GM12878 (cell line): Measurements from ENCODE around the gene KATNA1. TPM values are rescaled to one million over a fixed set of nuclear protein-coding genes. Genes with fewer than 3 reads are reported as not detected.
A peak's percentile ranks its signal among the peaks of the same experiment; 100 is the strongest.

Experiments
- ATAC-seq: fragments of 200-7000 bp; cut with Tn5 transposase; 3 replicates; pipeline ENCODE4 v1.9.1; 2020; ENCODE audit warnings: mild to moderate bottlenecking, moderate library complexity
- BruUV-seq: library from RNA; stranded (reverse); fragments of 400-500 nt; replicated peaks from 2 replicates; lab custom pipeline; 2021; lab: Mats Ljungman, UMichigan
- CTCF ChIA-PET: fragments of 300-600 bp; sonication (Branson Sonifier 250); formaldehyde crosslinking; extraction: SDS; loops from one replicate; lab custom pipeline; 2021; ENCODE audit warnings: inconsistent platforms; lab: Yijun Ruan, JAX
- POLR2A ChIA-PET: fragments of 350-600 bp; formaldehyde crosslinking; extraction: SDS; loops from one replicate; lab custom pipeline; 2021; ENCODE audit warnings: inconsistent platforms; lab: Charles Lee
- RAD21 ChIA-PET: fragments of 300-600 bp; sonication (Branson Sonifier 250); formaldehyde crosslinking; loops from one replicate; lab custom pipeline; 2023; ENCODE audit warnings: antibody characterized with exemption; ENCODE audit not compliant: unreplicated experiment; lab: Charles Lee
- SMC1A ChIA-PET: fragments of 300-600 bp; sonication (Branson Sonifier 250); formaldehyde crosslinking; loops from one replicate; lab custom pipeline; 2023; ENCODE audit not compliant: unreplicated experiment, uncharacterized antibody; lab: Charles Lee
- DNase-seq: peaks from one replicate; pipeline ENCODE4 v3.0.0-alpha.2; 2011; ENCODE audit warnings: low read depth, low spot score
- FAIRE-seq: peaks from 3 replicates; lab custom pipeline; 2011; peaks lifted over from hg19 to GRCh38; lab: Jason Lieb, UNC
- H2AFZ ChIP-seq: 2 replicates; pipeline ENCODE4 v1.6.0; 2011; ENCODE audit warnings: low read depth, low read length, control low read depth; ENCODE audit not compliant: control insufficient read depth
- H3K27ac ChIP-seq: 2 replicates; pipeline ENCODE4 v1.5.1; 2011; ENCODE audit warnings: control low read depth; ENCODE audit not compliant: control insufficient read depth, insufficient read depth
- H3K27me3 ChIP-seq, 2 experiments: replicated peaks in 1 of 2; 2 replicates each; pipeline versions ENCODE4 v1.6.0 to v1.6.1; 2011; ENCODE audit warnings: low read length in 1 of 2; ENCODE audit not compliant: control insufficient read depth in 2 of 2, insufficient read depth in 2 of 2
- H3K36me3 ChIP-seq, 2 experiments: 2 replicates each; pipeline ENCODE4 v1.5.1; 2011; ENCODE audit warnings: low read length in 1 of 2; ENCODE audit not compliant: control insufficient read depth in 2 of 2, insufficient read depth in 2 of 2
- H3K4me1 ChIP-seq: 2 replicates; pipeline ENCODE4 v1.6.1; 2011; ENCODE audit warnings: mild to moderate bottlenecking, low read length, moderate library complexity, mixed read lengths; ENCODE audit not compliant: control insufficient read depth, insufficient read depth
- H3K4me2 ChIP-seq: 2 replicates; pipeline ENCODE4 v1.6.0; 2011; ENCODE audit warnings: control low read depth; ENCODE audit not compliant: control insufficient read depth, insufficient read depth
- H3K4me3 ChIP-seq: fragments of 200-600 bp; sonication (generic); 2 replicates; pipeline ENCODE4 v1.5.1; 2016
- H3K79me2 ChIP-seq: 2 replicates; pipeline ENCODE4 v1.6.0; 2011; ENCODE audit warnings: low read length; ENCODE audit not compliant: control insufficient read depth, insufficient read depth
- H3K9ac ChIP-seq: 2 replicates; pipeline ENCODE4 v1.8.0; 2011; ENCODE audit warnings: low read length, control low read depth, mixed read lengths; ENCODE audit not compliant: control insufficient read depth, insufficient read depth
- H3K9me3 ChIP-seq: replicated peaks from 3 replicates; pipeline ENCODE4 v1.5.1; 2011; ENCODE audit warnings: mild to moderate bottlenecking, low read length; ENCODE audit not compliant: control insufficient read depth, insufficient read depth
- H4K20me1 ChIP-seq: 2 replicates; pipeline ENCODE4 v1.6.0; 2011; ENCODE audit not compliant: control insufficient read depth, insufficient read depth
- BHLHE40 ChIP-seq, 2 experiments: fragments of 450-650 bp in 1 of 2; IDR thresholded peaks; 2 replicates each; pipeline ENCODE4 v1.6.1; 2011 to 2017; ENCODE audit warnings: low read depth in 2 of 2, borderline replicate concordance in 1 of 2, improper control_type of control experiment in 1 of 2, low read length in 1 of 2, mild to moderate bottlenecking in 1 of 2
- CTCF ChIP-seq, 3 experiments: IDR thresholded peaks in 2 of 3; conservative IDR thresholded peaks in 1 of 3; 2 replicates each; pipeline ENCODE4 v1.5.1; 2011; ENCODE audit warnings: low read depth in 3 of 3, low read length in 3 of 3, mild to moderate bottlenecking in 3 of 3, control low read depth in 2 of 3, moderate library complexity in 2 of 3, inconsistent platforms in 1 of 3, mixed read lengths in 1 of 3; ENCODE audit not compliant: control insufficient read depth in 2 of 3, insufficient read depth in 1 of 3; ENCODE audit errors: extremely low read depth in 1 of 3
- ETV6 ChIP-seq, 2 experiments: fragments of 450-650 bp in 1 of 2; IDR thresholded peaks in 1 of 2; conservative IDR thresholded peaks in 1 of 2; 2 replicates each; pipeline ENCODE4 v1.6.1; 2014; ENCODE audit warnings: antibody characterized with exemption in 1 of 2, borderline replicate concordance in 1 of 2, low read depth in 1 of 2, mild to moderate bottlenecking in 1 of 2, moderate library complexity in 1 of 2
- HCFC1 ChIP-seq: fragments of 150-350 bp; IDR thresholded peaks from 2 replicates; pipeline ENCODE4 v1.6.1; 2014; ENCODE audit warnings: low read length
- PAX5 ChIP-seq: IDR thresholded peaks from 2 replicates; pipeline ENCODE4 v1.6.1; 2011; ENCODE audit warnings: low read depth, low read length, borderline replicate concordance
- PAX8 ChIP-seq: fragments of 450-650 bp; IDR thresholded peaks from 2 replicates; pipeline ENCODE4 v1.6.1; 2017; ENCODE audit warnings: mild to moderate bottlenecking, moderate library complexity
- PBX3 ChIP-seq: IDR thresholded peaks from 2 replicates; pipeline ENCODE4 v1.6.1; 2011; ENCODE audit warnings: mild to moderate bottlenecking, low read depth, low read length, moderate library complexity; ENCODE audit not compliant: insufficient replicate concordance
- PKNOX1 ChIP-seq: fragments of 450-650 bp; IDR thresholded peaks from 2 replicates; pipeline ENCODE4 v1.6.1; 2016; ENCODE audit warnings: mild to moderate bottlenecking
- RAD51 ChIP-seq: fragments of 450-650 bp; IDR thresholded peaks from 2 replicates; pipeline ENCODE4 v1.6.1; 2016; ENCODE audit warnings: moderate library complexity, mild to moderate bottlenecking, inconsistent platforms
- RELA ChIP-seq: fragments of 450-650 bp; IDR thresholded peaks from 2 replicates; pipeline ENCODE4 v1.8.0; 2014; ENCODE audit warnings: borderline replicate concordance; ENCODE audit not compliant: partially characterized antibody
- SPI1 ChIP-seq: IDR thresholded peaks from 2 replicates; pipeline ENCODE4 v1.6.1; 2011; ENCODE audit warnings: low read depth, mild to moderate bottlenecking, low read length, moderate library complexity, borderline replicate concordance; ENCODE audit not compliant: insufficient read depth
- SUPT20H ChIP-seq: IDR thresholded peaks from 2 replicates; pipeline ENCODE4 v1.6.1; 2011; ENCODE audit warnings: low read depth, mild to moderate bottlenecking, low read length, moderate library complexity, borderline replicate concordance; ENCODE audit not compliant: control insufficient read depth
- SUZ12 ChIP-seq: fragments of 200-600 bp; sonication (generic); IDR thresholded peaks from one replicate; pipeline ENCODE4 v1.6.1; 2018; ENCODE audit warnings: antibody characterized with exemption, mild to moderate bottlenecking; ENCODE audit not compliant: unreplicated experiment
- TCF3 ChIP-seq: IDR thresholded peaks from 2 replicates; pipeline ENCODE4 v1.6.1; 2012; ENCODE audit warnings: low read depth, mild to moderate bottlenecking, low read length, borderline replicate concordance; ENCODE audit not compliant: insufficient read depth
- in situ Hi-C: fragments of 300-500 bp; cut with MboI; formaldehyde crosslinking; loops from 9 replicates; pipeline ENCODE4 v1.14.3; 2018; ENCODE audit warnings: mixed read lengths
- intact Hi-C: fragments of 100-400 bp; cut with micrococcal nuclease; formaldehyde crosslinking; loops from one replicate; pipeline ENCODE4 v1.14.2; 2022; ENCODE audit not compliant: unreplicated experiment
- polyA plus RNA-seq, 11 experiments: library from polyadenylated mRNA; depleted of rRNA in 4 of 11; unstranded in 6 of 11; stranded (reverse) in 5 of 11; fragments of >200 nt; fragmentation: Nextera tagmentation in 4 of 11; fragmentation: Illumina TruSeq in 1 of 11; extraction: Ambion mirVana in 4 of 11; extraction: Trizol in 1 of 11; gene quantifications; 1 replicate in 1 of 11; 2 replicates in 10 of 11; pipeline versions ENCODE4 v1.2.1 to v1.2.3, GENCODE V29; 2011 to 2016; ENCODE audit warnings: inconsistent platforms in 2 of 11, missing spikeins in 2 of 11, low read depth in 1 of 11
- total RNA-seq, 4 experiments: library from RNA; depleted of rRNA in 3 of 4; stranded (reverse); fragments of >200 nt in 3 of 4; fragmentation: Illumina TruSeq in 1 of 4; extraction: Trizol in 1 of 4; gene quantifications; 2 replicates each; pipeline versions ENCODE4 v1.2.1 to v1.2.3, GENCODE V29; 2013 to 2021

KATNA1 gene
- total and polyA plus RNA-seq, 10 of the 15 experiments (the other 5 are each of a cell fraction or from before 2014, with no cell fraction given), result 15.4 to 35.3 (median 25.1) TPM

- TF ChIP-seq CTCF (IDR thresholded peaks at IDR 0.05 in 2 of 3, conservative IDR thresholded peaks at IDR 0.05 in 1 of 3; ENCODE audit: control insufficient read depth in 2 of 3, extremely low read depth in 1 of 3, insufficient read depth in 1 of 3, low read depth in 3 of 3, low read length in 3 of 3), result 0 out of 6 replicates have a peak, but pooled peaks of 2 of the 3 experiments have one; percentile 8 to 9
- TF ChIP-seq RAD51, result peak; percentile 55; the same call in 1 of the 2 replicates
- TF ChIP-seq, all 136 proteins: peak for 10
These were observed 19.5 kb downstream of the KATNA1 start (continued) for GRCh38 chr6:149628875-149629510.

GRCh38 chr6:149627672-149628071, 20.8 kb downstream of the KATNA1 start:
- peaks cover 0 to 18% of the 10 kb centered on the region in 2 experiments; a peak in 1 of 4 replicates for H3K36me3 ChIP-seq
- ChIA-PET RAD21 (no interaction called here), SMC1A (interaction anchor here (1.9 kb wide), 1 partner anchor 15 kb away, joined by 4 read pairs; no protein-coding TSS in a partner anchor), CTCF (no interaction called here), POLR2A (interaction anchor here (0.6 kb wide), 1 partner anchor 36 kb away, joined by 3 read pairs; no protein-coding TSS in a partner anchor)
- in situ Hi-C loops (no loop called here), intact Hi-C loops (no loop called here)
- no peaks in the 10 kb centered on the region for H3K79me2 ChIP-seq
- H3K4me1 ChIP-seq, result peaks cover 12% of the 10 kb centered on the region
- FAIRE-seq (no peak), DNase-seq (no peak), ATAC-seq (no peak)
- no peaks in the 10 kb centered on the region; the same call in 2 of the 3 replicates for H3K9me3 ChIP-seq
- BruUV-seq, result no TSS peak
- no peak overlapping the region for H3K27ac ChIP-seq
- H3K27me3 ChIP-seq, result no peaks in the 10 kb centered on the region
- no peak overlapping the region for H2AFZ ChIP-seq
- no peak overlapping the region for H3K4me2 ChIP-seq
- no peaks in the 10 kb centered on the region for H4K20me1 ChIP-seq
- H3K4me3 ChIP-seq, result no peak overlapping the region
- TF ChIP-seq SUPT20H, result no peak
- no peak for TF ChIP-seq PKNOX1
- TF ChIP-seq BHLHE40 (IDR thresholded peaks at IDR 0.05; ENCODE audit: borderline replicate concordance in 1 of 2, low read depth in 2 of 2, low read length in 1 of 2), result no peak
- TF ChIP-seq SUZ12, result no peak
- no peak for TF ChIP-seq HCFC1
- no peak for TF ChIP-seq TCF3
- TF ChIP-seq SPI1, result no peak
- no peak for TF ChIP-seq PBX3
- TF ChIP-seq PAX8, result no peak
- TF ChIP-seq ETV6 (conservative IDR thresholded peaks at IDR 0.05 in 1 of 2, IDR thresholded peaks at IDR 0.05 in 1 of 2; ENCODE audit: borderline replicate concordance in 1 of 2, low read depth in 1 of 2), result no peak
- TF ChIP-seq RELA, result no peak
- no peak for TF ChIP-seq PAX5
- no peak overlapping the region for H3K9ac ChIP-seq
